ENCODE results near the gene EXTL2. TPM values are rescaled to one million over a fixed set of nuclear protein-coding genes. Genes with fewer than 3 reads are reported as not detected.

EXTL2 gene
- total RNA-seq, 1 experiment from 2014 or later: 41.0 TPM

- no peak overlapping the region for H3K27ac Mint-ChIP-seq
- no peaks in the 10 kb centered on the region for H3K4me1 Mint-ChIP-seq
- H3K27me3 Mint-ChIP-seq (ENCODE audit: low read depth): no peaks in the 10 kb centered on the region
- DNase-seq (ENCODE audit: low spot score) (no peak), ATAC-seq (no peak)
- ChIA-PET CTCF (no interaction called here), POLR2A (no interaction called here)
- H3K9me3 Mint-ChIP-seq: 0 out of 2 replicates have a peak, but pooled peaks cover 3% of the 10 kb centered on the region
- no peak for TF ChIP-seq MYBL2 (CRISPR knock-in tag; IDR thresholded peaks at IDR 0.05)
- no peak for TF ChIP-seq PRRX2 (CRISPR knock-in tag; IDR thresholded peaks at IDR 0.05)
- TF ChIP-seq KAT7 (CRISPR knock-in tag; IDR thresholded peaks at IDR 0.05; ENCODE audit: borderline replicate concordance): no peak
- TF ChIP-seq CTCF (IDR thresholded peaks at IDR 0.05): no peak
- TF ChIP-seq RELA (CRISPR knock-in tag; IDR thresholded peaks at IDR 0.05; ENCODE audit: borderline replicate concordance): no peak
- no peak for TF ChIP-seq OVOL2 (CRISPR knock-in tag; IDR thresholded peaks at IDR 0.05; ENCODE audit: borderline replicate concordance)
- no peak for TF ChIP-seq ZNF317 (CRISPR knock-in tag; IDR thresholded peaks at IDR 0.05; ENCODE audit: borderline replicate concordance, low read depth)
- TF ChIP-seq MXD4 (CRISPR knock-in tag; IDR thresholded peaks at IDR 0.05; ENCODE audit: borderline replicate concordance): no peak
- TF ChIP-seq FOXK1 (CRISPR knock-in tag; IDR thresholded peaks at IDR 0.05): no peak
- TF ChIP-seq GRHL2 (CRISPR knock-in tag; IDR thresholded peaks at IDR 0.05; ENCODE audit: insufficient replicate concordance, severe bottlenecking): no peak
- TF ChIP-seq NR2C2 (CRISPR knock-in tag; IDR thresholded peaks at IDR 0.05): no peak
- no peak for TF ChIP-seq FOXJ3 (CRISPR knock-in tag; IDR thresholded peaks at IDR 0.05; ENCODE audit: borderline replicate concordance)
- TF ChIP-seq IRF2 (CRISPR knock-in tag; IDR thresholded peaks at IDR 0.05; ENCODE audit: borderline replicate concordance, low read depth): no peak
- no peak for TF ChIP-seq JAZF1 (CRISPR knock-in tag; IDR thresholded peaks at IDR 0.05)
- peaks cover 26% of the 10 kb centered on the region for H3K36me3 Mint-ChIP-seq
- H3K4me3 Mint-ChIP-seq: no peak overlapping the region
Measured at GRCh38 chr1:100927276-100927675, 32.6 kb upstream of the EXTL2 start.

- no peak overlapping the region for H3K27ac Mint-ChIP-seq
- CTCF ChIA-PET: no interaction called here
- 0 out of 2 replicates have a peak, but pooled peaks cover 3% of the 10 kb centered on the region for H3K9me3 Mint-ChIP-seq
- no peaks in the 10 kb centered on the region for H3K27me3 Mint-ChIP-seq (ENCODE audit: low read depth)
- H3K4me1 Mint-ChIP-seq: no peaks in the 10 kb centered on the region
- POLR2A ChIA-PET: no interaction called here
- ATAC-seq (no peak), DNase-seq (ENCODE audit: low spot score) (no peak)
- peaks cover 28% of the 10 kb centered on the region for H3K36me3 Mint-ChIP-seq
- H3K4me3 Mint-ChIP-seq: no peak overlapping the region
- no peak for TF ChIP-seq ATF1 (CRISPR knock-in tag; IDR thresholded peaks at IDR 0.05)
- TF ChIP-seq SOX15 (CRISPR knock-in tag; IDR thresholded peaks at IDR 0.05): no peak
- TF ChIP-seq ZNF281 (CRISPR knock-in tag; IDR thresholded peaks at IDR 0.05): no peak
- no peak for TF ChIP-seq TEAD1 (CRISPR knock-in tag; IDR thresholded peaks at IDR 0.05)
- no peak for TF ChIP-seq NFE2L1 (CRISPR knock-in tag; IDR thresholded peaks at IDR 0.05)
- no peak for TF ChIP-seq CREB1 (CRISPR knock-in tag; IDR thresholded peaks at IDR 0.05)
- no peak for TF ChIP-seq CDX4 (CRISPR knock-in tag; IDR thresholded peaks at IDR 0.05; ENCODE audit: borderline replicate concordance)
- no peak for TF ChIP-seq MLX (CRISPR knock-in tag; IDR thresholded peaks at IDR 0.05)
- TF ChIP-seq MYBL2 (CRISPR knock-in tag; IDR thresholded peaks at IDR 0.05): no peak
- TF ChIP-seq MXD4 (CRISPR knock-in tag; IDR thresholded peaks at IDR 0.05; ENCODE audit: borderline replicate concordance): no peak
- TF ChIP-seq IRF2 (CRISPR knock-in tag; IDR thresholded peaks at IDR 0.05; ENCODE audit: borderline replicate concordance, low read depth): no peak
- TF ChIP-seq ERG (CRISPR knock-in tag; IDR thresholded peaks at IDR 0.05): no peak
- no peak for TF ChIP-seq ZNF396 (CRISPR knock-in tag; IDR thresholded peaks at IDR 0.05; ENCODE audit: borderline replicate concordance)
- no peak for TF ChIP-seq ZNF121 (CRISPR knock-in tag; IDR thresholded peaks at IDR 0.05)
- no peak for TF ChIP-seq ZNF232 (CRISPR knock-in tag; IDR thresholded peaks at IDR 0.05)
Measured at GRCh38 chr1:100926240-100926639, 31.6 kb upstream of the EXTL2 start.
